ENCODE results near the gene AATK. TPM values are rescaled to one million over a fixed set of nuclear protein-coding genes. Genes with fewer than 3 reads are reported as not detected.

The AATK gene
- total and polyA plus RNA-seq, 4 donors = 9.6 to 54.6 (median 23.7) TPM

- DNase-seq (no peak), ATAC-seq (ENCODE audit: insufficient read depth, low FRiP score) (no peak)
- Histone ChIP-seq H3K9me3 (ENCODE audit: control insufficient read depth in 4 of 4, insufficient read depth in 3 of 4, low read length in 3 of 4) (no peaks in the 10 kb centered on the region), H3K4me1 (ENCODE audit: control insufficient read depth in 5 of 5, insufficient read depth in 5 of 5, low read length in 5 of 5) (peaks cover 0 to 2% (median 0%) of the 10 kb centered on the region in 5 donors), H3K27ac (ENCODE audit: low read depth in 1 of 2, low read length in 1 of 2) (no peak overlapping the region), H3K4me3 (no peak overlapping the region), H3K27me3 (ENCODE audit: control insufficient read depth in 3 of 3, insufficient read depth in 3 of 3, low read length in 2 of 3) (no peaks in the 10 kb centered on the region), H3K36me3 (ENCODE audit: control insufficient read depth in 4 of 4, insufficient read depth in 4 of 4, low read length in 4 of 4) (peaks cover 0 to 15% (median 0%) of the 10 kb centered on the region in 4 donors), H3K9ac (ENCODE audit: insufficient read depth in 1 of 2, low read length in 2 of 2) (no peak overlapping the region)
- WGBS, 2 donors = 97 to 98% methylated on average over 12 of the region's 12 CpGs
- TF ChIP-seq, protein P1, sequence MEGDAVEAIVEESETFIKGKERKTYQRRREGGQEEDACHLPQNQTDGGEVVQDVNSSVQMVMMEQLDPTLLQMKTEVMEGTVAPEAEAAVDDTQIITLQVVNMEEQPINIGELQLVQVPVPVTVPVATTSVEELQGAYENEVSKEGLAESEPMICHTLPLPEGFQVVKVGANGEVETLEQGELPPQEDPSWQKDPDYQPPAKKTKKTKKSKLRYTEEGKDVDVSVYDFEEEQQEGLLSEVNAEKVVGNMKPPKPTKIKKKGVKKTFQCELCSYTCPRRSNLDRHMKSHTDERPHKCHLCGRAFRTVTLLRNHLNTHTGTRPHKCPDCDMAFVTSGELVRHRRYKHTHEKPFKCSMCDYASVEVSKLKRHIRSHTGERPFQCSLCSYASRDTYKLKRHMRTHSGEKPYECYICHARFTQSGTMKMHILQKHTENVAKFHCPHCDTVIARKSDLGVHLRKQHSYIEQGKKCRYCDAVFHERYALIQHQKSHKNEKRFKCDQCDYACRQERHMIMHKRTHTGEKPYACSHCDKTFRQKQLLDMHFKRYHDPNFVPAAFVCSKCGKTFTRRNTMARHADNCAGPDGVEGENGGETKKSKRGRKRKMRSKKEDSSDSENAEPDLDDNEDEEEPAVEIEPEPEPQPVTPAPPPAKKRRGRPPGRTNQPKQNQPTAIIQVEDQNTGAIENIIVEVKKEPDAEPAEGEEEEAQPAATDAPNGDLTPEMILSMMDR (IDR thresholded peaks at IDR 0.05; ENCODE audit: control extremely low read depth, extremely low read depth) = no peak
These were observed 22.4 kb upstream of the AATK start for GRCh38 chr17:81188491-81188840.

- DNase-seq = no peak
- Histone ChIP-seq H3K27me3 (ENCODE audit: control insufficient read depth in 3 of 3, insufficient read depth in 3 of 3, low read length in 2 of 3) (no peaks in the 10 kb centered on the region), H3K4me1 (ENCODE audit: control insufficient read depth in 5 of 5, insufficient read depth in 5 of 5, low read length in 5 of 5) (no peaks in the 10 kb centered on the region), H3K9ac (ENCODE audit: insufficient read depth in 1 of 2, low read length in 2 of 2) (no peak overlapping the region), H3K27ac (ENCODE audit: low read depth in 1 of 2, low read length in 1 of 2) (no peak overlapping the region), H3K9me3 (ENCODE audit: control insufficient read depth in 4 of 4, insufficient read depth in 3 of 4, low read length in 3 of 4) (no peaks in the 10 kb centered on the region), H3K36me3 (ENCODE audit: control insufficient read depth in 4 of 4, insufficient read depth in 4 of 4, low read length in 4 of 4) (peaks cover 0 to 15% (median 0%) of the 10 kb centered on the region in 4 donors), H3K4me3 (no peak overlapping the region)
- TF ChIP-seq, protein P1 (IDR thresholded peaks at IDR 0.05; ENCODE audit: control extremely low read depth, extremely low read depth) = no peak
- WGBS, 2 donors = 93% methylated on average over 26 of the region's 26 CpGs
- ATAC-seq (ENCODE audit: insufficient read depth, low FRiP score) = no peak
These were observed 21.8 kb upstream of the AATK start for GRCh38 chr17:81187586-81188490.

GRCh38 chr17:81187120-81187519 lies 21.1 kb upstream of the AATK start:
- TF ChIP-seq, protein P1 (IDR thresholded peaks at IDR 0.05; ENCODE audit: control extremely low read depth, extremely low read depth) = no peak
- WGBS, 2 donors = 92 to 94% methylated on average over 11 of the region's 11 CpGs
- no peaks in the 10 kb centered on the region for H3K27me3 ChIP-seq (ENCODE audit: control insufficient read depth in 3 of 3, insufficient read depth in 3 of 3, low read length in 2 of 3)
- H3K9ac ChIP-seq (ENCODE audit: insufficient read depth in 1 of 2, low read length in 2 of 2) = no peak overlapping the region
- no peaks in the 10 kb centered on the region for H3K4me1 ChIP-seq (ENCODE audit: control insufficient read depth in 5 of 5, insufficient read depth in 5 of 5, low read length in 5 of 5)
- no peak overlapping the region for H3K27ac ChIP-seq (ENCODE audit: low read depth in 1 of 2, low read length in 1 of 2)
- no peak overlapping the region for H3K4me3 ChIP-seq
- peaks cover 0 to 15% (median 0%) of the 10 kb centered on the region in 4 donors for H3K36me3 ChIP-seq (ENCODE audit: control insufficient read depth in 4 of 4, insufficient read depth in 4 of 4, low read length in 4 of 4)
- no peaks in the 10 kb centered on the region for H3K9me3 ChIP-seq (ENCODE audit: control insufficient read depth in 4 of 4, insufficient read depth in 3 of 4, low read length in 3 of 4)
- DNase-seq = no peak
- no peak for ATAC-seq (ENCODE audit: insufficient read depth, low FRiP score)
